ENCODE results near the gene RBPJL.

DNA sequence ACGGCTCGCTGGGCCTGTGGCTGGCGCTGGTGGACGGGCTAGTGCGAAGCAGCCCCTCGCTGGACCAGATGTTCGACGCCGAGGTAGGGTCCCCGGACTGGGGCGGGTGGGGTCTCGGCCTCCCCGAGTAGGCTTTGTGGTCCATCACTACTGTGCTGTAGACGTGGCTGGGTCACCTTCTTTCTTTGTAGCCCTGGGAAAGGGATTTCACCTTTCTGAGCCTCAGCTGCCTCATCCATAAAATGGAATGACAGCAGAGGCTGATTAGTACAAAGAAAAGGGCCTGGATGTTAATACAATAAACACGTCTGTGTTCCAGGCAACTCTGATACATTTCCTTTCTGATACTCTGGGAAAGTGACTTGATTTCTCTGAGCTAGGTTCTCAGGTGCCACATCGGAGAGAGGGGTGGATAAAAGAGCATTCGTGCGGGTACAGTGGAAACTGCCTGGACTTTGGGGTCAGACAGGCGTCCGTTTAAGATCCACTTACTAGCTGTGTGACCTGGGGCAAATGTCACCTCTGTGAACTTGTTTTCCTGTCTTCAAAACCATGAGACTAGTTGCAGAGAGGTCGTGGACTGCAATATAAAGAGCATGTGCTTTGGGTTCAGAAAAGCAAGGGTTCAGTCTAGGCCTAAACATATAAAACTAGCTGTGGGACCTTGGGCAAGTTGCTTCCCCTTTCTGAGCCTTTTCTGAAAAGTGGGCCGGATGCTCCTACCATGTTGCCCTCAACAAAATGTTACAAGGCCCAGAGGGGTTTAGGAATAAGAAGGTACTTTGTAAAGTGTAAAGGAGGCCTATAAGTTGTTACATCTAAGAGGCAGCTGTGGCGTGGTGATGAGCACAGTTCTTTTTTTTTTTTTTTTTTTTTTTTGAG, 57.2 kb downstream of the RBPJL start:
- TF ChIP-seq, protein P1, sequence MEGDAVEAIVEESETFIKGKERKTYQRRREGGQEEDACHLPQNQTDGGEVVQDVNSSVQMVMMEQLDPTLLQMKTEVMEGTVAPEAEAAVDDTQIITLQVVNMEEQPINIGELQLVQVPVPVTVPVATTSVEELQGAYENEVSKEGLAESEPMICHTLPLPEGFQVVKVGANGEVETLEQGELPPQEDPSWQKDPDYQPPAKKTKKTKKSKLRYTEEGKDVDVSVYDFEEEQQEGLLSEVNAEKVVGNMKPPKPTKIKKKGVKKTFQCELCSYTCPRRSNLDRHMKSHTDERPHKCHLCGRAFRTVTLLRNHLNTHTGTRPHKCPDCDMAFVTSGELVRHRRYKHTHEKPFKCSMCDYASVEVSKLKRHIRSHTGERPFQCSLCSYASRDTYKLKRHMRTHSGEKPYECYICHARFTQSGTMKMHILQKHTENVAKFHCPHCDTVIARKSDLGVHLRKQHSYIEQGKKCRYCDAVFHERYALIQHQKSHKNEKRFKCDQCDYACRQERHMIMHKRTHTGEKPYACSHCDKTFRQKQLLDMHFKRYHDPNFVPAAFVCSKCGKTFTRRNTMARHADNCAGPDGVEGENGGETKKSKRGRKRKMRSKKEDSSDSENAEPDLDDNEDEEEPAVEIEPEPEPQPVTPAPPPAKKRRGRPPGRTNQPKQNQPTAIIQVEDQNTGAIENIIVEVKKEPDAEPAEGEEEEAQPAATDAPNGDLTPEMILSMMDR (IDR thresholded peaks at IDR 0.05; ENCODE audit: low read depth, low read length, poor library complexity, severe bottlenecking): no peak
- no peak for TF ChIP-seq EZH2phosphoT487 (IDR thresholded peaks at IDR 0.05; ENCODE audit: borderline replicate concordance, low read length)

All from DOHH2 (cell line).